Measurements from ENCODE around the gene SH3BP1. TPM values are rescaled to one million over a fixed set of nuclear protein-coding genes. Genes with fewer than 3 reads are reported as not detected.
A peak's percentile ranks its signal among the peaks of the same experiment; 100 is the strongest.

The SH3BP1 gene
- total and polyA plus RNA-seq, 2 of the 13 experiments (the other 11 are each of a cell fraction or from before 2014, with no cell fraction given): 8.4 to 18.5 TPM

DNA sequence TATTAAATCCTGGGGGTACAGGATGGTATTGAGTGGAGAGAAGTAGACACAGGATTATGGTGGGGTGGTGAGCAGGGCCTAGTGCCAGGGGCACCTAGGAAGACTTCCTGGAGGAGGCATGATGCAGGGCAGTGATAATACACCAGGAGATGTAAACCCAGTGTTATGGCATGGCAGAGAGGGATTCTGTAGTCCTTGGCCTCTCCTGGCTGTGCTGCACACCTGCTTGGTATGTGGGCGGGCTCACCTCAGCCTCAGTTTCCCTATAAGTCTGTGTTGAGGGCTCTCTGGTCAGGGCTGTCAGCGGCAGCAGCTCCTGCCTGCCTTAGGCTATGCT, 21.2 kb downstream of the SH3BP1 start:
- no TSS peak for BruUV-seq (replicated peaks)
- H3K4me3 ChIP-seq (replicated peaks in 1 of 3; ENCODE audit: insufficient read depth in 1 of 3, low read depth in 2 of 3, low read length in 3 of 3): peak overlapping the region; percentile 75 to 97 (median 94)
- ChIA-PET CTCF (ENCODE audit: low intra/inter-chr PET ratio, low total read pairs) (interaction anchor here (1.8 to 1.9 kb wide), 2 partner anchors 20 to 21 kb away, joined by 3 to 7 read pairs; no protein-coding TSS in a partner anchor), POLR2A (interaction anchor here (0.8 to 11.2 kb wide), 15 partner anchors 12 to 149 kb away, joined by 3 to 242 read pairs (median 5); partner anchors contain the start of genes GCAT, GGA1, LGALS1 and NOL12)
- no peaks in the 10 kb centered on the region; a peak in 1 of 5 replicates for H3K27me3 ChIP-seq (ENCODE audit: control insufficient read depth in 1 of 2, insufficient read depth in 2 of 2, low read length in 2 of 2)
- peaks cover 65% of the 10 kb centered on the region for H3K79me2 ChIP-seq (ENCODE audit: insufficient read depth, low read length)
- in situ Hi-C loops (cut with HindIII; ENCODE audit: extremely low pct_ligation_motif_present, low pct_unique_long_range_greater_than_20kb) (no loop called here), intact Hi-C loops (cut with micrococcal nuclease; ENCODE audit: unreplicated experiment) (loop anchor here (1.0 kb wide), 2 partner anchors 17 to 21 kb away; no protein-coding TSS in a partner anchor)
- H3K9ac ChIP-seq (ENCODE audit: insufficient read depth, low read depth, low read length): peak overlapping the region; percentile 92
- H3K36me3 ChIP-seq (replicated peaks in 1 of 2; ENCODE audit: control insufficient read depth in 1 of 2, insufficient read depth in 2 of 2, low read length in 2 of 2): peaks cover 9 to 16% of the 10 kb centered on the region in 2 experiments
- peak overlapping the region; percentile 94 for H3K4me2 ChIP-seq (ENCODE audit: low read depth, low read length)
- H3K4me1 ChIP-seq (ENCODE audit: insufficient read depth, low read length): peaks cover 64% of the 10 kb centered on the region
- H2AFZ ChIP-seq (ENCODE audit: low read length): no peak overlapping the region
- ATAC-seq (no peak), FAIRE-seq (no peak), DNase-seq (ENCODE audit: low spot score) (no peak)
- WGBS (ENCODE audit: low lambda C conversion rate): no CpG with 5 or more reads among the region's 2 CpGs
- peak overlapping the region; percentile 93 for H3K27ac ChIP-seq (ENCODE audit: extremely low read length, insufficient read depth, low read length)
- H4K20me1 ChIP-seq (ENCODE audit: insufficient read depth, low read length): peaks cover 52% of the 10 kb centered on the region
- H3K9me3 ChIP-seq (ENCODE audit: low read length): no peaks in the 10 kb centered on the region
- TF ChIP-seq ZNF468 (CRISPR knock-in tag; IDR thresholded peaks at IDR 0.05) (no peak), U2AF2 (IDR thresholded peaks at IDR 0.05; ENCODE audit: low read depth, low read length) (no peak), RBFOX2 (IDR thresholded peaks at IDR 0.05; ENCODE audit: low read depth, low read length) (no peak), ZNF124 (CRISPR knock-in tag; IDR thresholded peaks at IDR 0.05) (no peak), NFE2L1 (CRISPR knock-in tag; IDR thresholded peaks at IDR 0.05; ENCODE audit: borderline replicate concordance) (no peak), ZHX2 (IDR thresholded peaks at IDR 0.05; ENCODE audit: low read depth) (no peak), ZHX2 (CRISPR knock-in tag; IDR thresholded peaks at IDR 0.05; ENCODE audit: borderline replicate concordance) (no peak), IRF1 (CRISPR knock-in tag; IDR thresholded peaks at IDR 0.05; ENCODE audit: low read depth) (no peak), HMGXB3 (CRISPR knock-in tag; IDR thresholded peaks at IDR 0.05; ENCODE audit: borderline replicate concordance) (0 out of 2 replicates have a peak, but pooled peaks have one; percentile 5), ZFY (CRISPR knock-in tag; IDR thresholded peaks at IDR 0.05) (no peak), MEF2D (CRISPR knock-in tag; IDR thresholded peaks at IDR 0.05) (no peak), TRIM22 (IDR thresholded peaks at IDR 0.05) (no peak)

All from HepG2 (cell line).